Measurements from ENCODE around the gene NTM.

The NTM gene

GRCh38 chr11:131373095-131373725 is 2.8 kb downstream of the NTM start:
- no peak for DNase-seq (ENCODE audit: low read depth)

DNA sequence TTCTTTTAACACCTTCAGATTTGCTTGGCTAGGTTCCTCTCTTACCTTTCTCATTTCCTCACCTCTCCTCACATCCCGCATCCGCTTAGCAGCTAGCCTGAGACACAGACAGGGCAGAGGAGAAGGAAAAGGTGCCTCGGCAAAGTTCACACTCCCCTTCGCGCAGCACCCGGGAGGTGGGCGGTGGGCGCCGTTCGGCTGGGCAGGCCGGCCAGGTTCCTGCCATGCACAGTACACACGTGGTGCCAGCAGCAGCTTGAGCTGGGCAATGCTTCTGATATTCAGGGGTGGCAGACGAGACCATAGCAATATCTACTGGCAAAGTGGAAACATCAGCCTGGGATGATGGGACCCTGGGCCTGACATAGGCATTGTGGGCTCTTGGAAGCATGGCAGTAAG is 3.3 kb downstream of the NTM start:
- no peak for DNase-seq (ENCODE audit: low read depth)

DNA sequence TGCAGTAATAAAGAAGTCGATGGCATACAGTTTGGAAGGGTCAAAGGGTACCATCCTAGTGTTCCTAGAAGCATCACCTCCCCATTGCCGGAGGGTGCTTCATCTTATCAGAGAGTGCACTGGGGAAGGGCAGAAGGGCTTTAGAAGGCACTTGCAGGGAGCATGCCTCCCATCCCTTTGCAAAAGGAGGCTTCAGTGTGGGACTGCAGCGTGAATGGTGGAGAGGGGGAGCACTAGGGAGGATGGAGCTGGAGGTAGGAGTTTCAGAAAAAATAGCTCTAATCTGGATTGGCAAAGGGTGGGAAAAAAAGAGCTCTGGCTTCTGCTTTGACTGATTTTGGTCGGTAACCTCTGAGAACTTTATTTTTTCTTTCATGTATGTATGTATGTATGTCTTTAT is 5.0 kb downstream of the NTM start:
- no peak for DNase-seq (ENCODE audit: low read depth)

DNA sequence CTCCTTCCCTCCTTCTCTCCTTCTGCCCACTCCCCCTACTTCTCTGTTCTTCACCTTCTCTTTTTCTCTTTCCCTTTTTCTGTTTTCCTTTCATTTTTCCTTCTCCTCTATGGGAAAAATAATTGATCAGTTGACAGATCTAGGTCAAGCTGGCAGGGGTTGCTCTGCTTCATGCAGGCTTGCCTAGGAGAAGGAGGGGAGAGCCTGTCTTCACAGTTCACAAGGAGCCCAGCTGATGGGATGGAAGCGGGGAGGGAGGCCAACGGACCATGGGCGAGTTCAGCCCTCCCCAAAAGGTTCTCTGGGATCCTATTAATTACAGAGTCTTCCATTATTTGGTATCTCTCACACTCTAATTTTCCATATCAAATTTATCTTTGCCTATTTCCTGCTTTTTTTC is 5.5 kb downstream of the NTM start:
- no peak for DNase-seq (ENCODE audit: low read depth)

DNA sequence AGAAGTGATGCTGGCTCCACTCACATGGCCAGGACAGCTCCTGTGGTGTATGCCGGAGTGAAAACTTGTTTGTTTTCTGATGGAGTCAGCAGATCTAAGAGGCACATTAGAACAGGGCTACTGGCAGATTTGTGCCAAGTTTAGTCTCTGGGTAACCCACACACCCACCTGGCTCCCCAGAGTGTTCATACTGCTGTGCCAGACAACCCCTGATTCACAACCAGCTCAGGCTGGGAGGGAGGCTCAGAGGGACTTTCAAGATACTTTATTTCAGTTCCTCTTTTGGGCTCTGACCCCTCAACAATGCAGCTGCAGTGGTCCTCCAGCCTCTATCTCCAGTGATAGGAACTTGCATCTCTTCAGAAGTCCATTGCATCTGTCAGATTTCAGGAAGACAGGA is 8.5 kb downstream of the NTM start:
- DNase-seq (ENCODE audit: low read depth) = no peak

GRCh38 chr11:131385763-131386390 is 15.5 kb downstream of the NTM start:
- DNase-seq (ENCODE audit: low read depth) = no peak

GRCh38 chr11:131386408-131386807 is 16.0 kb downstream of the NTM start:
- DNase-seq (ENCODE audit: low read depth) = no peak

DNA sequence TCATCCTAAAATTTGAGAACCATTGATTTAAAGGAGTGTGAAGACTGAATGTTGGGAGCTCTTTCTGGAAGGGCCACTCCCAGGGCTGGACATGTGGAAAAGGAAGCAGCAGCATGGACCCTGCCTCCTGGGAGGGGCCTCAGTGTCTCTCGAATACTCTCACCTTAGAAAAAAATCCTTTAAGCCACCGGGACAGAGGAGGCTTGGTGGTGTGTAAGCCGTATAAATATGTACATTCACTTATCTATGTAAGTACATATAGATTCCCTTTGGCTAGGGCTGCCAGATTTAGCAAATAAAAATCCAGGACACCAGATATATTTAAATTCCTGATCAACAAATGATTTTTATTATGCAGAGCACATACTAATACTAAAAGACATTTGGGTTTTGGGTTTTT is 17.6 kb downstream of the NTM start:
- DNase-seq (ENCODE audit: low read depth) = no peak

DNA sequence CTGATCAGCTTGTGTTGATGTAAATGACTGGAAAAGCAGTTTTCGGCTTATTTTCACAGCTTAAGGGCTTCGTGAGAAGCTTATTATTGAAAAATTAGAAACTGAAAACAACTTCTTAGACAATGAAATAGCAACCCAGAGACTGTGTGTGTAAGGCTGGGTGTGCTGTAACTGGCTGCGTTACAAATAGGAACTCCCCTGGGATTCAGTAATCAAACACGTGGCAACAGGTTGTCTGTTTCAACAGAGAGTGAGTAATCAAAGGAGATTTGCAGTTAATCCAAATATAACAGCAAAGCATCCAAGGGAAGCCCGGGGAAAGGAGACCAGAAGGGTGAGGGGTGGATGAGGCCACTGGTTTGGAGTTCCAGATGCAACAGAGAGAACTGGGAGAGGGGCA is 19.2 kb downstream of the NTM start:
- no peak for DNase-seq (ENCODE audit: low read depth)

GRCh38 chr11:131391176-131391575 is 20.8 kb downstream of the NTM start:
- no peak for DNase-seq (ENCODE audit: low read depth)

DNA sequence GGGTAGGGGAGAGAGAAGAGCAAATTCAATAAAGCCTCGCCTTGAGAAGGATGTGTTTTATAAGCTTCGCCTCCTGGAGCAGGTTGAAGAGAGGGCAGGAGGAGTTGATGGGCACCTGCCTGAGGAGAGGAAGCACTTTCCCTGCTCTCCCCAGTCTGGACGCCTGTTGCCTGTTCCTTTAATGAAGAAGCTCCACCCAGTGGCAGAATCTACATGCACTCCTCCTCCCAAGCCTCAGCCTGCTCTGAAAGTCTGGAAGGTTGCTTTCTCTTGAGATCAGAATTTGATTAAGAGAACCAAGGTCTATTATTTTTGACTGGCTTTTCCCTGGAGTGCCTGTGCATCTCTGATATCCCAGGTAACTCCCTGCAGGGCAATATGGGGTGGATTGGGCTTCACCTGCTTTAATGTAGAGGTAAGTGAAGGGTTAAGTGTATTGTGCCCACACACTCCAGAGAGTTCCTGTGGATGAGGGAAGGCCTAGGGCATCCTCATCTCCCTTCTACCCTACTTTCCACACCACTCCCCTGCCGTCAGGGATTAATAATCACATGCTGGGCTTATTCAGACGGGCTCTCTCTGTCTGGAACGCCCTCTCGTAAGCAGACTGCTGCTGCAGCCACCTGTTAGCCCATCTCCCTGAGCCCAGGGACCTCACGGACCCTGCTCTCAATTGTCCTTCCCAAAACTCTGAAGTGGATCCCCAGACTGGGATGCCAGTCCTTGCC is 22.3 kb downstream of the NTM start:
- no peak for DNase-seq (ENCODE audit: low read depth)

DNA sequence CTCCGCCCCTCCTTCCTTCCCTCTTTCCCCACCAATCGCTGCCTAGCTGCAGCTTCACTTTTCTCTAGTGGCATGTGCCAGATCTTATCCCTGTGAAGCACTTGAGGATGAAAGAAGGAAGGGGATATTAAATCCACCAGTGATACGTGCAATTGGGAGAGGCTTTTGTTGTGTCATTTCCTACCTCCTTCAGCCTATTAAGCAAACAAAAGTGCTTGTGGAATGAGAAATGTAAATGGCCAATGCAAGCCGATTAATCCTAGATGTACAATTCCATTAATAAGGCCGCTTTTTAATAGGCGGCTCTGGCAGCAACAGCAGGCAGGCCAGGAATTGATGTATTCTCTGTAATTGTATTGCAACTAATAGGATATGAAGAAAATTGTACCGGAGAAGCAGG is 23.3 kb downstream of the NTM start:
- no peak for DNase-seq (ENCODE audit: low read depth)

- DNase-seq (ENCODE audit: low read depth) = no peak
These were observed 27.3 kb downstream of the NTM start for GRCh38 chr11:131397675-131398074.

GRCh38 chr11:131402040-131402439 is 31.6 kb downstream of the NTM start:
- DNase-seq (ENCODE audit: low read depth) = no peak

GRCh38 chr11:131404010-131404409 is 33.6 kb downstream of the NTM start:
- DNase-seq (ENCODE audit: low read depth) = no peak

- DNase-seq (ENCODE audit: low read depth) = no peak
These were observed 37.7 kb downstream of the NTM start for GRCh38 chr11:131408025-131408640.

- DNase-seq (ENCODE audit: low read depth) = no peak
These were observed 38.9 kb downstream of the NTM start for GRCh38 chr11:131409345-131409744.

- DNase-seq (ENCODE audit: low read depth) = no peak
These were observed 41.2 kb downstream of the NTM start for GRCh38 chr11:131411636-131412035.

GRCh38 chr11:131412061-131412460 is 41.6 kb downstream of the NTM start:
- DNase-seq (ENCODE audit: low read depth) = no peak

- DNase-seq (ENCODE audit: low read depth) = no peak
These were observed 42.8 kb downstream of the NTM start for GRCh38 chr11:131413217-131413616.

DNA sequence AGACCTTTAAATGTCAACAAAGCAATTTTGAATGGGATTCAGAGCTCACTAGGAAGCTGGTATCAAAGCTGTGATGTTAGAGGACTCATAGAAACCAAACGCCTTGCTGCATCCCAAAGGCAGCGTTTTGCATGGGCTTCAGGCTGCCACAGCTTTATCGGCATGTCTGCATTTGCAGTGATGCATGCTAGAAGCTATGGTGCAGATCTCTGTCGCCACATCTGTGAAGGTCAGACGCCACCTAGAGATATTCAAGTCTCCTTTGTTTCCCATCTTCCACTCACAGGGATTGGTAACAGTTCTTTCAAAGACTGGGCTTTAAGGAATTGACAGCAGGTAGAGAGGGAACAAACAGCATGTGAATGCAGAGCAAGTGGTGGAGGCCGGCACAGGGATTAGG is 47.8 kb downstream of the NTM start:
- DNase-seq (ENCODE audit: low read depth) = no peak

DNA sequence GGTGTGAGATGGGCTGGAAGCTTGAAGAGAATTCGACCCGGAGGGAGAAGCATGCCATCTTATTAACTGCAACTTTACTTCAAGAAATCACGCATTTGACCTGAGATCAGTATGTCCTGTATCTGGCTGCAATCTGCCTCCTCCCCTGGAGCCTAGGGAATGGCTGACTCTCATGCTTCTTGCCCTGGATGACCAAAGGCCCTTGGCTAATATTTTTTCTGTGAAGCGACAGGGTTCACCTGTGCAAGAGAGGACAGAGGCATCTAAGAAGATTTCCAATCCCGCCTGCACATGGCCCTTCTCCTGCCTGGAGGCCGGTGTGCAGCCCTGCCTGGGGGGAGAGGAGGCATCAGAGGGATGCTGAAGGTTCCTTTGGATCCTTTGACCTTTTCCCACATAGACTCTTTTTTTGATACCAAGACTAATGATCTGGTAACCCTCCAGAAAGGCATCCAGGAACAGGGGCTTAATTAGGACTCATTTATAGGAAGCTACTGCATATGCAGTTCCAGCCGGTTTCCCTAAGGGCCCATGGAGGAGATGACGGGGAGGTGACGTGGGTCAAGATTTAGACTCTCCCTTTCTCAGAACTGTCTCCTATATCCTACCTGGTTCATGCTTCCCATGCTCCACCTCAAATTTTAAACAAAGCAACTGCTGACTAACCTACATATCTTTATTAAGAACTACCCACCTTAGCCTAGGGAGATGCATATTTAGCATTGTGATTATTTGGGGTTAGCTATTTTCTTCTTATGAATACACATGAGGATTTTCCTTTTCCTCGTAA is 50.8 kb downstream of the NTM start:
- DNase-seq (ENCODE audit: low read depth) = no peak
